WI38 (cell line): ENCODE results near the gene PHF19.

Experiments used
- H3K4me3 ChIP-seq: 2 replicates; pipeline ENCODE4 v1.5.1; 2011; ENCODE audit warnings: low read depth, mild to moderate bottlenecking, control low read depth, low read length
- CTCF ChIP-seq: IDR thresholded peaks from 2 replicates; pipeline ENCODE4 v1.5.1; 2012; ENCODE audit warnings: low read depth, mild to moderate bottlenecking, control low read depth, low read length

Gene PHF19

GRCh38 chr9:120910643-120911042, 33.7 kb upstream of the PHF19 start:
- no peak for TF ChIP-seq CTCF
- no peak overlapping the region for H3K4me3 ChIP-seq

- TF ChIP-seq CTCF: no peak
- no peak overlapping the region for H3K4me3 ChIP-seq
Measured at GRCh38 chr9:120909904-120910303, 32.9 kb upstream of the PHF19 start.

- H3K4me3 ChIP-seq: no peak overlapping the region
- no peak for TF ChIP-seq CTCF
Measured at GRCh38 chr9:120905315-120906164, 28.6 kb upstream of the PHF19 start.

GRCh38 chr9:120904978-120905301, 28.0 kb upstream of the PHF19 start:
- TF ChIP-seq CTCF: no peak
- no peak overlapping the region for H3K4me3 ChIP-seq

- TF ChIP-seq CTCF: no peak
- H3K4me3 ChIP-seq: no peak overlapping the region
Measured at GRCh38 chr9:120904061-120904977, 27.3 kb upstream of the PHF19 start.

- TF ChIP-seq CTCF: no peak
- no peak overlapping the region for H3K4me3 ChIP-seq
Measured at GRCh38 chr9:120902569-120903535, 25.9 kb upstream of the PHF19 start.
